LNCAP (cell line): ENCODE measurements around the gene NMNAT1.

Source experiments
- TF ChIP-seq, protein P1 (sequence below): fragments of 450-650 bp; IDR thresholded peaks from 2 replicates; pipeline ENCODE4 v1.5.1; 2017; ENCODE audit warnings: mild to moderate bottlenecking

Gene NMNAT1

DNA sequence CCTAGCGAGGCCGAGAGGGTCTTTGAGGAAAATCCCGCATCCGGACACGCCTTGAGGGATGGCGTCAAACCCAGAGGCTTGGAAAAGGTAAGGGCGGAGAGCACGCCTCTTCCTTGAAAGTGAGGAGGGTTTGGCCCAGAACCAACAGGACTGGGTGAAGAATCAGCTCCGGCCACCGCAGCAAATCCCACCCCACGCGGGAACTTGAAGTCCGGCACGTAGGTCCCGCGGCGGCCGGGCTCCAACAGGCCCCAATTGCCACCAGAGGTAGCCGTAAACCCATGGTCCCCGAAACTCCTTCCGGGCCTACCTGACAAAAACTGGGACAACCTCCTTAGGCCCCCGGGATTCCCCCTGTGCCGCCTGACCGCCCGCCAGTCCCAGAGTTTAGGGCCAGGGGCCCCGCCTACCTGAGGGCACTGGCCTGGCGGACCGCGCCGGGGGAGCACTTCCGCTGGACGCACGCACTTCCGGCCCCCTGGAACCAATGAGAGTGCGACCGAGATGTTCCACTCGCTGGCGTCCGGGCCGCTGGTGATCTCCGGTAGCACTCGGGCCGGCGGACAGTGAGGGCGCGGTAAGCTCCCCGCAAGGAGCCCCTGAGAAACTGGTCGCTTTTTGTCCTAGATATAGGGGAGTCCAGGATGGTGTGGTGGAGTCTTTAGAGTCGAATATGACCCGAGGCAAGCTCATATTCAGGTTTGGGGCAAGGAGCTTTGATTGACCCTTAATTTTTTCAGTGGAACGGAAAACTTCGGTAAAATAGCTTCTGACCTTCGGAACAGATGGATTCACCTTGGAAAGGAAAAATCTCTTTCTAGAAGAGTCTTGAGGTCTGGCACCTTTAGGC is at the start of gene NMNAT1, which contains the start of gene LZIC:
Gene NMNAT1 (plus strand): TSS at position 537 of the 850 bp plus-strand sequence. CDS start 28,599 bp downstream, outside the sequence.
Gene LZIC (minus strand): TSS at position 453 of the 850 bp plus-strand sequence. CDS start 6,772 bp downstream, outside the sequence.
- TF ChIP-seq, protein P1, sequence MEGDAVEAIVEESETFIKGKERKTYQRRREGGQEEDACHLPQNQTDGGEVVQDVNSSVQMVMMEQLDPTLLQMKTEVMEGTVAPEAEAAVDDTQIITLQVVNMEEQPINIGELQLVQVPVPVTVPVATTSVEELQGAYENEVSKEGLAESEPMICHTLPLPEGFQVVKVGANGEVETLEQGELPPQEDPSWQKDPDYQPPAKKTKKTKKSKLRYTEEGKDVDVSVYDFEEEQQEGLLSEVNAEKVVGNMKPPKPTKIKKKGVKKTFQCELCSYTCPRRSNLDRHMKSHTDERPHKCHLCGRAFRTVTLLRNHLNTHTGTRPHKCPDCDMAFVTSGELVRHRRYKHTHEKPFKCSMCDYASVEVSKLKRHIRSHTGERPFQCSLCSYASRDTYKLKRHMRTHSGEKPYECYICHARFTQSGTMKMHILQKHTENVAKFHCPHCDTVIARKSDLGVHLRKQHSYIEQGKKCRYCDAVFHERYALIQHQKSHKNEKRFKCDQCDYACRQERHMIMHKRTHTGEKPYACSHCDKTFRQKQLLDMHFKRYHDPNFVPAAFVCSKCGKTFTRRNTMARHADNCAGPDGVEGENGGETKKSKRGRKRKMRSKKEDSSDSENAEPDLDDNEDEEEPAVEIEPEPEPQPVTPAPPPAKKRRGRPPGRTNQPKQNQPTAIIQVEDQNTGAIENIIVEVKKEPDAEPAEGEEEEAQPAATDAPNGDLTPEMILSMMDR = no peak

DNA sequence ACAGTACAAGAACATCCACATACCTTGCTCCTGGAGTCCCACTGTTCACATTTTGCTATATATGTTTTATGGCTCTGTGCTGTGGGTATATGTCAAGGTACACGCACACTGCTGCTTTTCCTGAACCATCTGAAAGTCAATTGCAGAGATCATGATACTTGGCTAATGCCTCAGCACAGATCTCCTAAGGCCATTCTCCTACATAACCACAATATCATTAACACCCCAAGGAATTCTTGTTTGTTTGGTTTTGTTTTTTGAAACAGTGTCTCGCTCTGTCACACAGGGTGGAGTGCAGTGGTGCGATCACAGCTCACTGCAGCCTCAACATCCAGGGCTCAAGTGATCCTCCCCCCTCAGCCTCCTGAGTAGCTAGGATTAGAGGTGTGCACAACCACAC is 49.2 kb upstream of the NMNAT1 start:
- TF ChIP-seq, protein P1 = no peak

GRCh38 chr1:9900142-9901043 is 42.9 kb upstream of the NMNAT1 start:
- TF ChIP-seq, protein P1 = no peak

DNA sequence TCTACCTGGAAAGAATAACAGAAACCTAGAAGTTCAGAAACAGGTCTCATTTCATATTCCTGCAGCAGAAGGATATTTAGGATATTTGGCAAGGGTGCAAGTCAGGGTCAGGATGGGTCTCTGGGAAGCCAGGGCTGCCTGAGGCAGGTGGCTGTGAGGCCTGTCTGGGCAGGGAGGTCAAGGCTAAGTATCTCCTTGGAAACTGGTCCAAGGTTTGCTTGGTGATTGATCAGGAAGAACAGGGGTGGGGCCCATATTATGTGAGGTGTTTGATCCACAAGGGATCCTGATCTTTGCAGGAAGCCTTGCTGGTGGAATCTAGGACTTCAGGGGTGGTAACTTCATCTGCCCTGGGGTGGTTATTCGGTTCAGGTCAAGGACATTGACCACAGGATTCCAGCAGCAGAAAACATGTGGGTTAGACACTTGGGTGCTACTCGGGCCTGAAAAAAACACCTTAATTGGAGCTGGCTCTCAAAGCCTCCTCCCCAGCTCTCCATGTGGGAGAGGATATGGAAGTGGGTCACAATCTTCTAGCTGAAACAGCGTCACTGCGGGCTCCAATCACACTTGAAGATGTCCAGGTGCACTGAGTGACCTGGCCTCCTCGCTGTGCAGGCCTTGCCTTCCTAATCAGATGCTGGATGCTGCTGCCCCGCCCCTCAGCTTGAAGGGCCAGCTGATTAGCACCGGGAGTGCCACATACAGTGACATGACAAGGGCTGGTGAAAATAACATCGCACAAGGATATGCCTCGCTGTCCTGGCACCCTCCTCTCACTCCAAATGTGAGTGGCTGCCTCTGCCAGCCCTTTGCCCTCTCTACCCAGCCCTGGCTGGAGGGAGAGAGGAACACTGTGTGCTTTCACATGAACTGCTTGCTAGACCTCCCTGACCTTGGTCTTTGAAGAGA is 41.9 kb upstream of the NMNAT1 start:
- TF ChIP-seq, protein P1 = no peak

DNA sequence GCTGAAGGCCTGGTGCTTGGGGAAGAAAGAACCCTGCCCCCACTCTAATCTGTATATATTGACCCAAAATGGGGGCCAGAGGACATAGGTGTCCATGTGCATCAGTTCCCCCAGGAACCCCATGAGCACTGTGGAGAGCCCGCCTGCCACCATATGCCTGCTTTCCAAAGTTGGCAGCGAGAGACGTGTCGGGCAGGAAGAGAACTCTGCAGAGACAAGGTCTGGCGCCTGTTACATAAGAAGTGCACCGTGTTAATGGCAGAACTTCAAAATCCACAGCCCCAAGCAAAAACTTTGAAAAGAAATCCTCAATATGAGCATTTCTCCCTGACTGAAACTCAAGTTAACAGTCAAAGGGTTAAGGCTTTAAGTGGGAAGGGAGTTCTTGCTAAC is 41.2 kb upstream of the NMNAT1 start:
- TF ChIP-seq, protein P1 = no peak

- TF ChIP-seq, protein P1 = no peak
These were observed 39.3 kb upstream of the NMNAT1 start for GRCh38 chr1:9903801-9904527.
